GM19452 (cell line): ENCODE measurements around the gene MOCS2.
A peak's percentile ranks its signal among the peaks of the same experiment; 100 is the strongest.

Experiments used
- ATAC-seq: cut with Tn5 transposase; IDR thresholded peaks from one replicate; pipeline ENCODE4 v1.9.1; 2021; ENCODE audit not compliant: unreplicated experiment

Gene MOCS2

GRCh38 chr5:53095931-53096525 is 13.5 kb downstream of the MOCS2 start:
- no peak for ATAC-seq

- no peak for ATAC-seq
Observed at GRCh38 chr5:53095217-53095616, 14.3 kb downstream of the MOCS2 start.

GRCh38 chr5:53092242-53092641 is 17.3 kb downstream of the MOCS2 start:
- no peak for ATAC-seq

- no peak for ATAC-seq
Observed at GRCh38 chr5:53091289-53091688, 18.3 kb downstream of the MOCS2 start.

- ATAC-seq = no peak
Observed at GRCh38 chr5:53090229-53090628, 19.3 kb downstream of the MOCS2 start.

GRCh38 chr5:53089481-53089991 is 20.0 kb downstream of the MOCS2 start:
- ATAC-seq = peak; percentile 62

GRCh38 chr5:53087621-53088121 is 21.9 kb downstream of the MOCS2 start:
- no peak for ATAC-seq

- ATAC-seq = no peak
Observed at GRCh38 chr5:53087171-53087570, 22.4 kb downstream of the MOCS2 start.

- no peak for ATAC-seq
Observed at GRCh38 chr5:53084546-53085255, 24.9 kb downstream of the MOCS2 start.

GRCh38 chr5:53083927-53084326 is 25.6 kb downstream of the MOCS2 start:
- ATAC-seq = no peak

GRCh38 chr5:53080271-53080670 is 29.3 kb downstream of the MOCS2 start:
- no peak for ATAC-seq

- no peak for ATAC-seq
Observed at GRCh38 chr5:53076014-53076583, 33.5 kb downstream of the MOCS2 start.

GRCh38 chr5:53073348-53073747 is 36.2 kb downstream of the MOCS2 start:
- ATAC-seq = no peak

GRCh38 chr5:53071738-53072137 is 37.8 kb downstream of the MOCS2 start:
- ATAC-seq = no peak

GRCh38 chr5:53071298-53071697 is 38.3 kb downstream of the MOCS2 start:
- ATAC-seq = no peak

- no peak for ATAC-seq
Observed at GRCh38 chr5:53069626-53070025, 39.9 kb downstream of the MOCS2 start.

- ATAC-seq = no peak
Observed at GRCh38 chr5:53068291-53068836, 41.2 kb downstream of the MOCS2 start.

GRCh38 chr5:53067641-53068040 is 41.9 kb downstream of the MOCS2 start:
- ATAC-seq = no peak

- ATAC-seq = no peak
Observed at GRCh38 chr5:53066088-53066487, 43.5 kb downstream of the MOCS2 start.

GRCh38 chr5:53063791-53064190 is 45.8 kb downstream of the MOCS2 start:
- no peak for ATAC-seq

GRCh38 chr5:53063176-53063575 is 46.4 kb downstream of the MOCS2 start:
- ATAC-seq = no peak

GRCh38 chr5:53059281-53059680 is 50.3 kb downstream of the MOCS2 start:
- ATAC-seq = no peak
